ENCODE results near the gene RDH5. TPM values are rescaled to one million over a fixed set of nuclear protein-coding genes. Genes with fewer than 3 reads are reported as not detected.
"Not testable (repeated sequence)": the region's sequence is repeated elsewhere in the genome, so short reads cannot be mapped to it uniquely, and the experiment has no call there.

Gene RDH5
- total RNA-seq, 6 experiments from 2014 or later = 6.6 to 13.2 (median 7.8) TPM

- no peak for DNase-seq
- Mint-ChIP-seq H3K4me1 (ENCODE audit: low read depth) (peaks cover 43% of the 10 kb centered on the region), H3K27ac (peak overlapping the region; percentile 22; the same call in 1 of the 2 replicates), H3K36me3 (ENCODE audit: low read depth) (no peaks in the 10 kb centered on the region), H3K9me3 (no peaks in the 10 kb centered on the region), H3K27me3 (ENCODE audit: insufficient read depth) (peaks cover under 1% of the 10 kb centered on the region), H3K4me3 (no peak overlapping the region)
- no peak for TF ChIP-seq CTCF (IDR thresholded peaks at IDR 0.05)
These were observed 26.7 kb downstream of the RDH5 start for GRCh38 chr12:55746913-55747231.

GRCh38 chr12:55748230-55748993 is 28.2 kb downstream of the RDH5 start:
- H3K4me3 Mint-ChIP-seq = no peak overlapping the region
- TF ChIP-seq CTCF (IDR thresholded peaks at IDR 0.05) = no peak
- no peaks in the 10 kb centered on the region for H3K9me3 Mint-ChIP-seq
- peaks cover 32% of the 10 kb centered on the region for H3K4me1 Mint-ChIP-seq (ENCODE audit: low read depth)
- H3K36me3 Mint-ChIP-seq (ENCODE audit: low read depth) = 0 out of 2 replicates have a peak, but pooled peaks cover 8% of the 10 kb centered on the region
- H3K27me3 Mint-ChIP-seq (ENCODE audit: insufficient read depth) = peaks cover 2% of the 10 kb centered on the region
- H3K27ac Mint-ChIP-seq = no peak overlapping the region
- no peak for DNase-seq

- Mint-ChIP-seq H3K27me3 (ENCODE audit: insufficient read depth) (peaks cover 7% of the 10 kb centered on the region), H3K27ac (peak overlapping the region; percentile 40; the same call in 1 of the 2 replicates), H3K4me1 (ENCODE audit: low read depth) (peaks cover 22% of the 10 kb centered on the region), H3K4me3 (no peak overlapping the region), H3K9me3 (no peaks in the 10 kb centered on the region), H3K36me3 (ENCODE audit: low read depth) (peaks cover 37% of the 10 kb centered on the region)
- TF ChIP-seq CTCF (IDR thresholded peaks at IDR 0.05) = no peak
- no peak for DNase-seq
These were observed 35.1 kb downstream of the RDH5 start for GRCh38 chr12:55755246-55755645.

- Mint-ChIP-seq H3K4me3 (no peak overlapping the region), H3K9me3 (no peaks in the 10 kb centered on the region), H3K4me1 (ENCODE audit: low read depth) (peaks cover 22% of the 10 kb centered on the region), H3K36me3 (ENCODE audit: low read depth) (peaks cover 45% of the 10 kb centered on the region), H3K27me3 (ENCODE audit: insufficient read depth) (peaks cover 5% of the 10 kb centered on the region; the same call in 1 of the 2 replicates), H3K27ac (peak overlapping the region; percentile 43)
- no peak for TF ChIP-seq CTCF (IDR thresholded peaks at IDR 0.05)
- no peak for DNase-seq
These were observed 37.5 kb downstream of the RDH5 start for GRCh38 chr12:55757701-55758100.

- Mint-ChIP-seq H3K36me3 (ENCODE audit: low read depth) (peaks cover 40% of the 10 kb centered on the region), H3K4me1 (ENCODE audit: low read depth) (peaks cover 22% of the 10 kb centered on the region)
- H3K27ac Mint-ChIP-seq; H3K9me3 Mint-ChIP-seq; H3K27me3 Mint-ChIP-seq (ENCODE audit: insufficient read depth); DNase-seq; H3K4me3 Mint-ChIP-seq: not testable (repeated sequence)
These were observed 38.4 kb downstream of the RDH5 start for GRCh38 chr12:55758575-55758974.

- Mint-ChIP-seq H3K36me3 (ENCODE audit: low read depth) (peaks cover 35% of the 10 kb centered on the region), H3K4me1 (ENCODE audit: low read depth) (peaks cover 12% of the 10 kb centered on the region), H3K27ac (no peak overlapping the region), H3K9me3 (no peaks in the 10 kb centered on the region), H3K27me3 (ENCODE audit: insufficient read depth) (no peaks in the 10 kb centered on the region), H3K4me3 (no peak overlapping the region)
- TF ChIP-seq CTCF (IDR thresholded peaks at IDR 0.05) = no peak
- DNase-seq = no peak
These were observed 40.5 kb downstream of the RDH5 start for GRCh38 chr12:55760663-55761062.

All from HFFc6 (cell line).